HepG2 (cell line): ENCODE results near the gene ZBTB34. TPM values are rescaled to one million over a fixed set of nuclear protein-coding genes. Genes with fewer than 3 reads are reported as not detected.

ENCODE experiments used
- ATAC-seq: fragments of 200-7000 bp; cut with Tn5 transposase; 3 replicates; pipeline ENCODE4 v1.9.1; 2020; ENCODE audit warnings: mild to moderate bottlenecking, moderate library complexity
- BruUV-seq: library from RNA; stranded (reverse); fragments of 400-500 nt; replicated peaks from 2 replicates; lab custom pipeline; 2021; lab: Mats Ljungman, UMichigan
- CTCF ChIA-PET: fragments of 300-600 bp; formaldehyde crosslinking; extraction: SDS; loops from one replicate; lab custom pipeline; 2021; ENCODE audit warnings: low total read pairs, inconsistent platforms, low intra/inter-chr PET ratio; lab: Yijun Ruan, JAX
- POLR2A ChIA-PET: fragments of 350-600 bp; sonication (Branson Sonifier 250); formaldehyde crosslinking; loops from one replicate; lab custom pipeline; 2020; ENCODE audit warnings: antibody characterized with exemption, inconsistent platforms; lab: Yijun Ruan, JAX
- DNase-seq: peaks from one replicate; pipeline ENCODE4 v3.0.0-alpha.2; 2015; ENCODE audit warnings: low spot score
- FAIRE-seq: peaks from 3 replicates; lab custom pipeline; 2011; peaks lifted over from hg19 to GRCh38; lab: Jason Lieb, UNC
- H2AFZ ChIP-seq: one replicate; pipeline ENCODE4 v1.6.1; 2011; ENCODE audit warnings: low read length, inconsistent platforms
- H3K27ac ChIP-seq: fragments of 300-600 bp; 3 replicates; pipeline ENCODE4 v1.8.0; 2011; ENCODE audit warnings: mixed run types, mild to moderate bottlenecking, mixed read lengths, low read length, inconsistent platforms; ENCODE audit not compliant: insufficient read depth; ENCODE audit errors: extremely low read length
- H3K27me3 ChIP-seq, 2 experiments: fragments of 200-600 bp in 1 of 2; 2 replicates in 1 of 2; 3 replicates in 1 of 2; pipeline versions ENCODE4 v1.6.0 to v1.8.0; 2011; ENCODE audit warnings: low read length in 2 of 2, mild to moderate bottlenecking in 2 of 2, moderate library complexity in 2 of 2, inconsistent platforms in 1 of 2; ENCODE audit not compliant: insufficient read depth in 2 of 2, control insufficient read depth in 1 of 2
- H3K36me3 ChIP-seq, 2 experiments: fragments of 200-600 bp in 1 of 2; replicated peaks in 1 of 2; 2 replicates in 1 of 2; 3 replicates in 1 of 2; pipeline versions ENCODE4 v1.5.1 to v1.8.0; 2011; ENCODE audit warnings: low read length in 2 of 2, inconsistent platforms in 1 of 2; ENCODE audit not compliant: insufficient read depth in 2 of 2, control insufficient read depth in 1 of 2
- H3K4me1 ChIP-seq: 2 replicates; pipeline ENCODE4 v1.5.1; 2012; ENCODE audit warnings: low read length, inconsistent platforms; ENCODE audit not compliant: insufficient read depth
- H3K4me2 ChIP-seq: 2 replicates; pipeline ENCODE4 v1.6.0; 2011; ENCODE audit warnings: low read depth, low read length, inconsistent platforms
- H3K4me3 ChIP-seq, 3 experiments: fragments of 200-600 bp in 1 of 3; sonication (generic), shearing (Covaris generic) in 1 of 3; replicated peaks in 1 of 3; 2 replicates each; pipeline ENCODE4 v1.5.1; 2011 to 2016; ENCODE audit warnings: low read length in 3 of 3, inconsistent platforms in 2 of 3, low read depth in 2 of 3, mild to moderate bottlenecking in 2 of 3, control low read depth in 1 of 3, mixed read lengths in 1 of 3; ENCODE audit not compliant: insufficient read depth in 1 of 3
- H3K79me2 ChIP-seq: one replicate; pipeline ENCODE4 v1.6.1; 2011; ENCODE audit warnings: low read length, inconsistent platforms; ENCODE audit not compliant: insufficient read depth
- H3K9ac ChIP-seq: 2 replicates; pipeline ENCODE4 v1.6.0; 2011; ENCODE audit warnings: mild to moderate bottlenecking, low read depth, low read length, inconsistent platforms; ENCODE audit not compliant: insufficient read depth
- H3K9me3 ChIP-seq: 2 replicates; pipeline ENCODE4 v1.5.1; 2012; ENCODE audit warnings: mild to moderate bottlenecking, low read length
- H4K20me1 ChIP-seq: 2 replicates; pipeline ENCODE4 v1.6.0; 2011; ENCODE audit warnings: inconsistent platforms, mild to moderate bottlenecking, low read length, moderate library complexity; ENCODE audit not compliant: insufficient read depth
- AHR ChIP-seq: IDR thresholded peaks from 2 replicates; pipeline ENCODE4 v1.6.1; 2018; ENCODE audit warnings: missing genetic modification reagents, missing compliant biosample characterization
- ARID5B ChIP-seq: IDR thresholded peaks from 2 replicates; pipeline ENCODE4 v1.4.0; 2020; ENCODE audit warnings: mild to moderate bottlenecking, missing genetic modification reagents
- CTCF ChIP-seq: sonication (generic); formaldehyde crosslinking; IDR thresholded peaks from 2 replicates; pipeline ENCODE4 v1.5.0; 2020; ENCODE audit warnings: mild to moderate bottlenecking, missing genetic modification reagents, moderate library complexity
- GABPA ChIP-seq, 2 experiments: IDR thresholded peaks; 2 replicates each; pipeline ENCODE4 v1.6.1; 2011 to 2016; ENCODE audit warnings: low read depth in 2 of 2, low read length in 1 of 2, missing biosample characterization in 1 of 2, missing genetic modification characterization in 1 of 2
- HDAC1 ChIP-seq: sonication (generic); formaldehyde crosslinking; IDR thresholded peaks from 2 replicates; pipeline ENCODE4 v1.5.1; 2020; ENCODE audit warnings: mild to moderate bottlenecking, missing genetic modification reagents
- HES4 ChIP-seq: sonication (generic); formaldehyde crosslinking; IDR thresholded peaks from 2 replicates; pipeline ENCODE4 v1.9.0; 2021; ENCODE audit warnings: mild to moderate bottlenecking, missing genetic modification reagents, borderline replicate concordance
- JUNB ChIP-seq: sonication (generic); formaldehyde crosslinking; IDR thresholded peaks from 2 replicates; pipeline ENCODE4 v1.8.0; 2022; ENCODE audit warnings: missing genetic modification reagents, mild to moderate bottlenecking, borderline replicate concordance
- RXRA ChIP-seq: sonication (generic); formaldehyde crosslinking; IDR thresholded peaks from 2 replicates; pipeline ENCODE4 v1.5.1; 2020; ENCODE audit warnings: missing genetic modification reagents
- SPEN ChIP-seq: sonication (generic); formaldehyde crosslinking; IDR thresholded peaks from 2 replicates; pipeline ENCODE4 v1.5.1; 2020; ENCODE audit warnings: low read depth, mild to moderate bottlenecking, missing genetic modification reagents
- STAG1 ChIP-seq: sonication (generic); formaldehyde crosslinking; IDR thresholded peaks from 2 replicates; pipeline ENCODE4 v1.4.0; 2020; ENCODE audit warnings: missing genetic modification reagents
- USF2 ChIP-seq, 2 experiments: sonication (generic) in 1 of 2; formaldehyde crosslinking in 1 of 2; IDR thresholded peaks; 2 replicates each; pipeline versions ENCODE4 v1.5.1 to v1.6.1; 2011 to 2020; ENCODE audit warnings: borderline replicate concordance in 1 of 2, low read depth in 1 of 2, low read length in 1 of 2, mild to moderate bottlenecking in 1 of 2, missing genetic modification reagents in 1 of 2, moderate library complexity in 1 of 2
- ZFX ChIP-seq: sonication (generic); formaldehyde crosslinking; IDR thresholded peaks from 2 replicates; pipeline ENCODE4 v1.4.0; 2020; ENCODE audit warnings: mild to moderate bottlenecking, low read depth, missing genetic modification reagents, moderate library complexity
- ZNF235 ChIP-seq: sonication (generic); formaldehyde crosslinking; IDR thresholded peaks from 2 replicates; pipeline ENCODE4 v1.8.1; 2023; ENCODE audit warnings: mild to moderate bottlenecking, missing genetic modification reagents, borderline replicate concordance
- WGBS: methylation state at CpG from one replicate; pipeline ENCODE4 v1.1.6; 2017; ENCODE audit warnings: low lambda C conversion rate; 5-methylcytosine and 5-hydroxymethylcytosine counted together
- in situ Hi-C: cut with HindIII; loops from 2 replicates; pipeline ENCODE4 v1.10.0; 2017; ENCODE audit warnings: low pct_unique_long_range_greater_than_20kb; ENCODE audit not compliant: extremely low pct_ligation_motif_present
- intact Hi-C: fragments of 100-400 bp; cut with micrococcal nuclease; formaldehyde crosslinking; loops from one replicate; pipeline ENCODE4 v1.10.0; 2022; ENCODE audit not compliant: unreplicated experiment
- polyA plus RNA-seq, 8 experiments: library from polyadenylated mRNA; depleted of rRNA in 3 of 8; stranded (reverse) in 7 of 8; unstranded in 1 of 8; fragments of >200 nt; fragmentation: Illumina TruSeq in 4 of 8; extraction: Trizol in 4 of 8; gene quantifications; 2 replicates each; pipeline versions ENCODE4 v1.2.1 to v1.2.3, GENCODE V29; 2011 to 2016; ENCODE audit warnings: low read depth in 4 of 8, missing spikeins in 1 of 8, mixed read lengths in 1 of 8; ENCODE audit not compliant: insufficient read depth in 1 of 8
- total RNA-seq, 5 experiments: library from RNA; depleted of rRNA; stranded (reverse); fragments of >200 nt; fragmentation: Illumina TruSeq; extraction: Trizol; gene quantifications; 2 replicates each; pipeline ENCODE4 v1.2.3, GENCODE V29; 2016; ENCODE audit warnings: low read depth in 1 of 5

The ZBTB34 gene
- total and polyA plus RNA-seq, 2 of the 13 experiments (the other 11 are each of a cell fraction or from before 2014, with no cell fraction given), result 5.9 to 8.7 TPM

- TF ChIP-seq ARID5B (CRISPR knock-in tag), result 0 out of 2 replicates have a peak, but pooled peaks have one; percentile 25
- TF ChIP-seq GABPA (IDR thresholded peaks at IDR 0.05; ENCODE audit: low read depth, low read length), result no peak
- no peak; the same call in 1 of the 2 replicates for TF ChIP-seq GABPA (CRISPR knock-in tag; IDR thresholded peaks at IDR 0.05; ENCODE audit: low read depth)
- TF ChIP-seq SPEN (CRISPR knock-in tag), result 0 out of 2 replicates have a peak, but pooled peaks have one; percentile 11
- TF ChIP-seq RXRA (CRISPR knock-in tag), result 0 out of 2 replicates have a peak, but pooled peaks have one; percentile 14
- TF ChIP-seq, all 625 proteins: peak for 23
Measured at GRCh38 chr9:126915846-126916543, 55.6 kb downstream of the ZBTB34 start (continued).

- 43% methylated on average over 2 of the region's 2 CpGs for WGBS
- Histone ChIP-seq H3K4me1 (peaks cover 64% of the 10 kb centered on the region), H3K9ac (no peak overlapping the region), H3K36me3 (no peaks in the 10 kb centered on the region), H2AFZ (no peak overlapping the region), H3K27me3 (0 out of 5 replicates have a peak, but pooled peaks cover 0 to 6% of the 10 kb centered on the region in 2 experiments), H3K4me3 (no peak overlapping the region), H4K20me1 (no peaks in the 10 kb centered on the region), H3K9me3 (no peaks in the 10 kb centered on the region), H3K27ac (no peak overlapping the region), H3K4me2 (peak overlapping the region; percentile 93), H3K79me2 (no peaks in the 10 kb centered on the region)
- DNase-seq, result peak; percentile 48
- intact Hi-C loops, result loop anchor here (2.0 kb wide), 1 partner anchor 22 kb away; no protein-coding TSS in a partner anchor
- ChIA-PET POLR2A (interaction anchor here (1.1 to 1.8 kb wide), 2 partner anchors 9 to 23 kb away, joined by 3 to 8 read pairs; no protein-coding TSS in a partner anchor), CTCF (no interaction called here)
- ATAC-seq, result peak; percentile 43
- BruUV-seq, result no TSS peak
- in situ Hi-C loops, result no loop called here
- peak; percentile 76 for FAIRE-seq
- TF ChIP-seq CTCF (CRISPR knock-in tag) (peak; percentile 54), HDAC1 (CRISPR knock-in tag) (no peak), HES4 (CRISPR knock-in tag) (no peak), USF2 (IDR thresholded peaks at IDR 0.05; ENCODE audit: low read depth, low read length) (no peak), USF2 (CRISPR knock-in tag; IDR thresholded peaks at IDR 0.05; ENCODE audit: borderline replicate concordance) (no peak), ZFX (CRISPR knock-in tag) (peak; percentile 31; the same call in 1 of the 2 replicates), AHR (CRISPR knock-in tag) (no peak), JUNB (no peak), ZNF235 (CRISPR knock-in tag) (no peak), STAG1 (CRISPR knock-in tag) (peak; percentile 21; the same call in 1 of the 2 replicates)
Measured at GRCh38 chr9:126916909-126917308, 56.5 kb downstream of the ZBTB34 start.
